HG03139 (cell line): ENCODE measurements around the gene KRTAP5-5.
"Not testable (repeated sequence)": the region's sequence is repeated elsewhere in the genome, so short reads cannot be mapped to it uniquely, and the experiment has no call there.

ENCODE experiments used
- ATAC-seq: cut with Tn5 transposase; IDR thresholded peaks from one replicate; pipeline ENCODE4 v1.9.1; 2021; ENCODE audit not compliant: unreplicated experiment

Gene KRTAP5-5, protein sequence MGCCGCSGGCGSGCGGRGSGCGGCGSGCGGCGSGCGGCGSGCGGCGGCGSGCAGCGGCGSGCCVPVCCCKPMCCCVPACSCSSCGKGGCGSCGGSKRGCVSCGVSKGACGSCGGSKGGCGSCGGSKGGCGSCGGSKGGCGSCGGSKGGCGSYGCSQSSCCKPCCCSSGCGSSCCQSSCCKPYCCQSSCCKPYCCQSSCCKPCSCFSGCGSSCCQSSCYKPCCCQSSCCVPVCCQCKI

DNA sequence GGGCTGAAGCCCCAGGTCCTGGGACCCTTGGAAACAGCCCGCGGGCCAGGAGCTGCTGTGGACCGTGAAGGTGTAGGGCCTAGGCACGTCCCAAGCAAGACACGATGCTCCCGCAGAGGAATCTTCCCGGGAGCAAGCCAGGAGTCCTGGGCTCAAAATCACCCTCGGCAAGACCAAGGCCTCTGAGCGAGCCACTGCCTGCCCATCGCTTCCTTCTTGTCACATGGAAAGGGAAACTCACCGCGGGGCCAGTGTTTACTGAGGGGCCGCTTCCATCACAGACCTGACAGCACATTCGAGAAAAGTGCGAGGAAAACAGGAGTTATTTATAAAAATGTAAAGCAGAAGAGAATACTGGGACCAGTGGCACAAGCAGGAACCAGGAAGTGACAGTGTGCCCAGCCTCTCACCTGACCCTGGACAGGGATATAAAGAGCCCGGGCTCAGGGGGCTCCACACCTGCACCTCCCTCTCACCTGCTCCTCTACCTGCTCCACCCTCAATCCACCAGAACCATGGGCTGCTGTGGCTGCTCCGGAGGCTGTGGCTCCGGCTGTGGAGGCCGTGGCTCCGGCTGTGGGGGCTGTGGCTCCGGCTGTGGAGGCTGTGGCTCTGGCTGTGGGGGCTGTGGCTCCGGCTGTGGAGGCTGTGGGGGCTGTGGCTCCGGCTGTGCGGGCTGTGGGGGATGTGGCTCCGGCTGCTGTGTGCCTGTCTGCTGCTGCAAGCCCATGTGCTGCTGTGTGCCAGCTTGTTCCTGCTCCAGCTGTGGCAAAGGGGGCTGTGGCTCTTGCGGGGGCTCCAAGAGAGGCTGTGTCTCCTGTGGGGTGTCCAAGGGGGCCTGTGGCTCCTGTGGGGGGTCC is at the start of gene KRTAP5-5:
TSS of gene KRTAP5-5 (plus strand) at position 450 of the 860 bp plus-strand sequence. CDS start at position 516, 66 bp downstream.
- no peak for ATAC-seq

DNA sequence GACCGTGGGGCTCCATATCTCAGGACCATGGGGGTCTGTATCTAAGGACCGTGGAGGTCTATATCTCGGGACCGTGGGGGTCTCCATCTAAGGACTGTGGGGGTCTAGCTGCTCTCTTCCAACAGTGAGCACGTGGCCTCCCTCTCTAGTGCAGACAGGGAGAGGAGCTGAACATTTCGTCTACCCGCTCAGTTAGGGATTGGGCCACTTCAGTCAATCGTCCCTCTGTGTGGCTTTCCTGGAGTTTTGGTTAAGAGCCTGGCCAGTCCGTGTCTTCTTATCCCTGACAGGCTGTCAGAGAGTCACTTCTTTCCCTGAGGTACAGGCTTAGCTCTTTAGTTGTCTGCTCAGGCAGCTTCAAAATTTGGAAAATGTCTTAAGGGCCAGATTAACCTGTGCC is 47.6 kb upstream of the KRTAP5-5 start:
- no peak for ATAC-seq

DNA sequence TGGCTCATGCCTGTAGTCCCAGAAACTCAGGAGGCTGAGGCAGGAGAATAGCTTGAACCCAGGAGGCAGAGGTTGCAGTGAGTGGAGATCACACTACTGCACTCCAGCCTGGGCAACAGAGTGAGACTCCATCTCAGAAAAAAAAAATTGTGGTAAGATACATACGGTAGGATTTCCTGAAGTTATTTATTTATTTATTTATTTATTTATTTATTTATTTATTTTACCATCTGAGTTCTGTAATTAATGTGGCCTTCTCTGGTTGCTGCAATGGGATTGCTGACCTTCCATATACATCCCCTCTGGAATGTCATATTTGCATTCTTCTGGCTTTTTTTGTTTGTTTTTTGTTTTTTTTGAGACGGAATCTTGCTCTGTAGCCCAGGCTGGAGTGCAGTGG is 46.7 kb upstream of the KRTAP5-5 start:
- ATAC-seq: not testable (repeated sequence)

DNA sequence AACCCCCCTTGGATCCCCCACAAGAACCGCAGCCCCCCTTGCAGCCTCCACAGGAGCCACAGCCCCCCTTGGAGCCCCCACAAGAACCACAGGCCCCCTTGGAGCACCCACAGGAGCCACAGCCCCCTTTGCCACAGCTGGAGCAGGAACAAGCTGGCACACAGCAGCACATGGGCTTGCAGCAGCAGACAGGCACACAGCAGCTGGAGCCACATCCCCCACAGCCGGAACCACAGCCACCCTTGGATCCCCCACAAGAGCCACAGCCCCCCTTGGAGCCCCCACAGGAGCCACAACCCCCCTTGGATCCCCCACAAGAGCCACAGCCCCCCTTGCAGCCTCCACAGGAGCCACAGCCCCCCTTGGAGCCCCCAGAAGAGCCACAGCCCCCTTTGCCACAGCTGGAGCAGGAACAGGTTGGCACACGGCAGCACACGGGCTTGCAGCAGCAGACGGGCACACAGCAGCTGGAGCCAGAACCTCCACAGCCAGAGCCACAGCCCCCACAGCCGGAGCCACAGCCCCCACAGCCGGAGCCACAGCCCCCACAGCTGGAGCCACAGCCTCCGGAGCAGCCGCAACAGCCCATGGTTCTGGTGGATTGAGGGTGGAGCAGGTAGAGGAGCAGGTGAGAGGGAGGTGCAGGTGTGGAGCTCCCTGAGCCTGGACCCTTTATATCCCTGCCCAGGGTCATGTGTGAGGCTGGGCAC is 44.8 kb upstream of the KRTAP5-5 start, which contains the start of gene KRTAP5-1:
TSS of gene KRTAP5-1 (minus strand) at position 623 of the 710 bp plus-strand sequence. CDS start at position 589, 34 bp downstream.
- not testable (repeated sequence) for ATAC-seq

DNA sequence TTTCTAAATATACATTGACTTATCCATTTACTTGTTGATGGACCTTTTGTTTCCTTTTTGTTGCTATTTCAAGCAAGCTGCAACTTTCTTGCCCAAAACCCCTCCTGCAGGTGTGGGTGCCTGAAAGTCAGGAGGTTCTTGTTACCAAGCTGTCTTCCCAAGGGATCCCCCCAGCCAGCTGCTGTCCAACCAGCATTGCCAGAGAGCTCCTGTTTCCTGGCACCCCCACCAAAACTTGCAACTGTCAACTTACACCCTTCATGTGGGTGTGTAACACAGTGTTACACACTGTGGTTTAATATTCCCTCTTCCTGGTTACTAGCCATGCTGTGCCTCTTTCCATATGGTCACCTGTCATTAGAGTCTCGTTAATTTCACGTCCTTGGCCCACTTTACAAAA is 42.9 kb upstream of the KRTAP5-5 start:
- ATAC-seq: no peak

DNA sequence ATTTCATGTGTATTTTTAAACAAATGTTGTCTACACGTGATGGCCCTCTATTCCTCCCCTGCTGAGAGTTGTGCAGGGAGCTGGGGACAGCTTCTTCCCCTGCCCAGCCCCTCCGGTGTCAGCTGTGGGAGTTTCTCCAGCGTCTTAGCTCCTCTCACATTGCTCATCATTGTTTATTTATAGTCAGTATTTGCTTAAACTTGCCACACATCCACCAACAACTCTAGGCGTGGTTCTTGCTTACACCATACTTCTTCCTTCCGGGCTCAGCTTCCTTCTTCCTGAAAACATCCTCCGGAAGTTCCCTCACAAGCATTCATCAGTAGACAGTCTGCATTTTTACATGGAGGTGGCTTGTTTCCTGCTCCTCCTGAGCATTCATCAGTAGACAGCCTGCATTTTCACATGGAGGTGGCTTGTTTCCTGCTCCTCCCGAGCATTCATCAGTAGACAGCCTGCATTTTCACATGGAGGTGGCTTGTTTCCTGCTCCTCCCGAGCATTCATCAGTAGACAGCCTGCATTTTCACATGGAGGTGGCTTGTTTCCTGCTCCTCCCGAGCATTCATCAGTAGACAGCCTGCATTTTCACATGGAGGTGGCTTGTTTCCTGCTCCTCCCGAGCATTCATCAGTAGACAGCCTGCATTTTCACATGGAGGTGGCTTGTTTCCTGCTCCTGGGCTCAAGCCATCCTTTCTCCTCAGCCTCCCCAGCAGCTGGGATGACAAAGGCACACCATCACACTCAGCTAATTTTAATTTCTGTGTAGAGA is 40.2 kb upstream of the KRTAP5-5 start:
- not testable (repeated sequence) for ATAC-seq

DNA sequence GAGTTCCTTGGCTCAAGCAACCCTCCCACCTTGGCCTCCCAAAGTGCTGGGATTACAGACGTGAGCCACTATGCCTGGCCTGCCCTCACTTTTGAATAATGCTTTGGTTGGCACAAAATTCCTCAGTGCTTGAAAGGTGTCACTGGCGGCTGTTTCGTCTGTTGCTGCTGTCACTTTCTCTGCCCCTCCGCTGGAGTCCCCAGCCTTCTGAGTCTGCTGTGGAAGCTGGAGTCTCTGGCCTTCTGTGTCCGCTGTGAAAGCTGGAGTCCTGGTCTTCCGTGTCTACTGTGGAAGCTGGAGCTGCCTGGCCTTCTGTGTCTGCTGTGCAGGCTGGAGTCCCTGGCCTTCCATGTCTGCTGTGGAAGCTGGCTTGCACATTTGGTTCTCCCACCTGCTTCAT is 39.6 kb upstream of the KRTAP5-5 start:
- no peak for ATAC-seq

DNA sequence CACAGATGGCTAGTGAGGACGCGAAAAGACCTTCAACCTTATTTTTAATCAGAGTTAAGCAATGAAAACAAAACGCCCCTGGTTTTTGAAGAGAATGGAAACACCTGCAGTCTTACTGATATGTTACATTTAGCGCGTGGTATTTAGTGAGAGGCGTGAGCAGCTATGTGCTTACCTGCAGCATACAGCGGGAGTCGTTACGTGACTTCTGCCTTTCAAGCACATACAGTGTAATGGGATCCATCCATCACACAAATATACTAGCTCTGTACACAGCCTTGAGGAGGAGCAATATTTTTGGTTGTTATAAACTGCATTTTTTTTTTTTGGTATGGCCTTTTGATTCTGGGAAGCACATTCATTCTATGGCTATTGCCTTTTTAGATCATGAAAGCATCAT is 36.9 kb upstream of the KRTAP5-5 start:
- ATAC-seq: no peak

DNA sequence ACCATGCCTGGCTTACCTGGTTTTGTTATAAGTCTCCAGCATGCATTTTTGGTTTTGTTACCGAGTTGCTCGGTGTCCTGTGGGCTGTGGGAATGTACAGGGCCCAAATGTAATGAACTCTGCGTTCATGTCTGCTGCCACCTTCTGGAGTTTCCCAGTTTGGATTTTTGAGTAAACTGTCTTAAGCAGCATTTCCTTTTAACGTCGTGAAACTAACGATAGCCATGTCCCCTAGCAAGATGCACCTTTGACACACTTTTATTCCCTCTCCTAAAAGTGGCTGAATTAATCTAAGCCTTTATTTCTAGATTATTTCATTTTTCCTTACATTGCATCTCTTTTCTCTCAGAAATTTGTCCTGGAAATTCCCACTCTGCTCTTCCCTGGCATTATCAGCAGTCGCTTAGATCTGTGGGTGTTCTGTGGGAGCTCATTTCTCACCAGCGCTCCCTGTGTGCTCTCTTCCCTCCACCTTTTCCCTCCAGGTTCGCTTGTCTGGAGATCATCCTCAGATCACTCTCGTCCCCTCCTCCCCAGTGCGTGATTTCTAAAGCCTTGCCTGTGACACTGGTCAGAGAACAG is 33.5 kb upstream of the KRTAP5-5 start:
- ATAC-seq: not testable (repeated sequence)

DNA sequence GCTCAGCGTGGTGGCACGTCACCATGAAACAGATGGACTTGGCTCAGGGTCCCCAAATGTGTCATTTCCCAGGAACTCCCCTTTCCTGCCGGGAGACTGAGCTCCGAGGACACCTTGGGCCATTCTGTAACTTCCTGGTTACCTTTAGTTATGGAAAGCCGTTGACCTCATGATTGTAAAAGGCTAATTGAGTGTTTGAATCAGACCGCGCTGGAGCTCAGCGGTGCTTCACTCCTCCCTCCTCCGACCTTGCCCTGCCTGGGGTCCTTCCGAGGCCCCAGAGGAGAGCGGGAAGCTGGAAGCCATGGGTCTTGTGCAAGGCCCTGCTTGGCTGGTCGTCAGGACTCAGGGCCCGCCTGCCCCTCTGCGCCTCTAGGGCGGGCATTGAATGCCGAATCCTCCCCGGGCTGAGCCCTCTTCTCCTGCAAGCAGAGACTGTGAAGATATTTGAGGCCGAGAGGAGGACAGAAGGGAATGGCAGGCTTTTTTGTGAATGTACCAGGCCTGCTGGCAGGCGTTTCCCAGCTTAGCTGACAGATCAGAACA is 32.9 kb upstream of the KRTAP5-5 start:
- not testable (repeated sequence) for ATAC-seq

DNA sequence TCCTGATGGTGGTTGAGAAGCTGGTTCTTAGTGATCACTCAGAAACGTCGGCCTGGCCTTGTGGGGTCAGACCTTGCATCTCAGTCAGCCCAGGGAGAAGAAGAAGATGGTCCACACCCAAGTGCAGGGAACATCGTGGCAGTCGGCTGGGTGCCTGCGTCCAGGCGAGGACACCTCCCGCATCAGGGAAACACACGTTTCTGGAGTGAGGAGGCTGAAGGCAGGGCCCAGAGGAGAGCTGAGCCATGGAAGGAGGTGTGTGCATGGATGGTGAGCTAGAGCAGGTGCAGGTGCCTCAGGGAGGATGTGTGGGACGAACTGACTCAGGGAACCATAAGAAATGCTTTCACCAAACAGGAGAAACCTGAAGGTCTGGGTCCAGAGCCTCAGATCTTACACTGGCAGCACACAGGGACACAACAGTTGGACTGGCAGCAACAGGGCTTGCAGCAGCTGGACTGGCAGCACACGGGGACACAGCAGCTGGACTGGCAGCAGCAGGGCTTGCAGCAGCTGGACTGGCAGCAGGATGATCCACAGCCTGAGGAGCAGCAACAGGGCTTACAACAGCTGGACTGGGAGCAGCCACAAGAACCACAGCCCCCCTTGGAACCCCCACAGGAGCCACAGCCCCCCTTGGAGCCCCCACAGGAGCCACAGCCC is 32.1 kb upstream of the KRTAP5-5 start:
- ATAC-seq: no peak

DNA sequence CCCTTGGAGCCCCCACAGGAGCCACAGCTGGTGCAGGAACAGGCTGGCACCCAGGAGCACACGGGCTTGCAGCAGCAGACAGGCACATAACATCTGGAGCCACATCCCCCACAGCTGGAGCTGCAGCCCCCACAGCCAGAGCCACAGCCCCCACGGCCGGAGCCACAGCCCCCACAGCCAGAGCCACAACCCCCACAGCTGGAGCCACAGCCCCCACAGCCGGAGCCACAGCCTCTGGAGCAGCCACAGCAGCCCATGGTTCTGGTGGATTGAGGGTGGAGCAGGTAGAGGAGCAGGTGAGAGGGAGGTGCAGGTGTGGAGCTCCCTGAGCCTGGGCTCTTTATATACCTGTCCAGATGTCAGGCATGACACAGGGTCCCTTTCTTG is 31.6 kb upstream of the KRTAP5-5 start, which contains the start of gene KRTAP5-2:
TSS of gene KRTAP5-2 (minus strand) at position 301 of the 387 bp plus-strand sequence. CDS start at position 257, 44 bp downstream.
- no peak for ATAC-seq

DNA sequence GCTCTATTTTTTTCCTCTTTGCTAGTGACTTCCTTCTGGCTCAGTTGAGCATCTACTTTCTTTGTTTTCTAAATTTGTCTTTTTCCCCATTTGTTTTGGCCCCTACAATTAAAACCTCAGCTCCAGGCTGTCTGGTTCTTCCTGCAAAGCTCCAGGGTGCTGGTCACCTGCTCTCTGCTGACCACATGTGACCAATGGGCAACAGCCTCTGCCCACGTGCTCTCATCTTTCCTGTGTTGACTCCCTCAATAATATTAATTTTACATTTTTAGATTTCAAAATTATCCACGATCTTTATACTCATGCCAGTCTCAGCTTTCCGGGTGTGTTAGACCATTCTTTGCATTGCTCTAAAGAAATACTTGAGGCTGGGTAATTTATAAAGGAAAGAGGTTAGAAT is 31.2 kb upstream of the KRTAP5-5 start:
- not testable (repeated sequence) for ATAC-seq

DNA sequence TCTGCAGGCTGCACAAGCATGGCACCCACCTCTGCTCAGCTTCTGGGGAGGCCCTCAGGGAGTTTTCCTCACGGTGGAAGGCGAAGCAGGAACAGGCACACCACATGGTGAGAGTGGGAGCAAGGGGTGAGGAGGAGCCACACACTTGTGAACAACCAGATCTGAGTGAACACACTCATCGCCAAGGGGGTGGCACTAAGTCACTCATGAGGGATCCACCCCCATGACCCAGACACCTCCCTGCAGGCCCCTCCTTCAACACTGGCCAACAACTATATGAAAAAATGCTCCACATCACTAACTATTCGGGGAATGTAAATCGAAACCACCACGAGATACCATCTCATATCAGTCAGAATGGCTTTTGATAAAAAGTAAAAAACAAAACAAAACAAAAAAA is 30.8 kb upstream of the KRTAP5-5 start:
- ATAC-seq: no peak

DNA sequence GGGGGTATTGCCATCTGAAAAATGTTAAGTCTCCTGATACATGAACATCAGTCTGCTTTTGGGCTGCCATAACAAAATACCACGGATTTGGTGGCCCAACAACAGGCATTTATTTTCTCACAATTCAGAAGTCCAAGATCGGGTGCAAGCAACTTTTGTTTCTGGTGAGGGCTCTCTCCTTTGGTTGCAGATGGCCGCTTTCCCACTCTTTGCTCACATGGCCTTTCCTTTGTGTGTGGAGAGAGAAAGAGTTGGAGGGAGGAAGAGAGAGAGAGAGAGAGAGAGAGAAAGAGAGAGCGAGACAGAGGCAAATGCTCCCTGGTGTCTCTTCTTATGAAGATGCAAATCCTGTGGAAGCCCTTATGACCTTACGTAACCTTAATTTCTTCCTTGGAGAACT is 28.9 kb upstream of the KRTAP5-5 start:
- no peak for ATAC-seq

DNA sequence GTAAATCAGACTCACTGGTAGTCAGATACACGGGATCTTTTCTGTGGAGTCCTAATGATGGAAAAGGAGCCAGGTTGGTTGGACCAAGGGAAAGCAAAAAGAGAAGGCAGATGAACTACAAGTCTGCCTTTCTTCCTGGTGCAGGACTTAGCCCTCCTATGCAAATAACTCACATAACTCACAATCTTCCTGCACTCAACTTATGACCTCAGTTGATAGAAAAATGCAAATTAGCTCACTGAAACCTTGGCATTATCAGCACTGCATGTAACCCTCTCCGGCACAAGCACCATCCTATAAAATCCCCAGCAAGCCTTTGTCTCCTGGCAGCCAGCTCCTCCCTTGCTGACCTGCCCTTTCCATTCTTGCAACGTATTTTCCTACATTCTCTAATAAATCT is 27.9 kb upstream of the KRTAP5-5 start:
- ATAC-seq: not testable (repeated sequence)

DNA sequence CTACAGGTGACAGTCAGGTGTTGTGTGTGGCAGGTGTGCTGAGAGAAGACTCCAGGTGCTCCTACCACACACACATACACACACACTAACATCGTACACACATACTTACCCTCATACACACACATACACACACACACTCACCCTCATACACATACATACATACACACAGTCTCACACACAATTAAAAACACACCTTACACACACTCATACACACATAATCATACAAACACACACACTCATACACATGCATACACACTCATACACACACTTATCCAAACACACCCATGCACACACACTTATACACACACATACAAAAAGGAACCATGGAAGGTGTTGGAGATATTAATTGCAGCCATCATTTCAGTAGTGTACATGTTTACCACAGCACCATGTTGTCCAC is 25.9 kb upstream of the KRTAP5-5 start:
- no peak for ATAC-seq

DNA sequence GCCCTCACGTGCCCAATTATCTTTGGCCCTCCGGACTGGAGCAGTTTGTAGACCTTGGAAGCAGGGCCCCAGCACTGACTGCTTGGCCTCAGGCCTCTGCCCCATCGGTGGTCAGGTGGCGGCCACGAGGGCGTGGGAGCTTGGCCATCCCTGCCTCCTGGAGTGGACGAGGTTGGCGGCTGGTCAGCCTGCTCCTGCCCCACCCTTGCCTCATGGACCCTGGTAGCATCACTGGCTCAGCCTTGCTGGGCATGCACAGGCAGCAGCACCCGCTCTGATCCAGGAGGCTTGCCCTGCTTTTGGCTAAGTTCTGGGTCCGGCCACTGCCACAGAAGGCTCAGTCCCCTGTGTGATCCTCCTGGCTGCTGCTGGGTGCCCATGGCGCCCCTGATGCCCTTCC is 25.4 kb upstream of the KRTAP5-5 start:
- ATAC-seq: no peak

DNA sequence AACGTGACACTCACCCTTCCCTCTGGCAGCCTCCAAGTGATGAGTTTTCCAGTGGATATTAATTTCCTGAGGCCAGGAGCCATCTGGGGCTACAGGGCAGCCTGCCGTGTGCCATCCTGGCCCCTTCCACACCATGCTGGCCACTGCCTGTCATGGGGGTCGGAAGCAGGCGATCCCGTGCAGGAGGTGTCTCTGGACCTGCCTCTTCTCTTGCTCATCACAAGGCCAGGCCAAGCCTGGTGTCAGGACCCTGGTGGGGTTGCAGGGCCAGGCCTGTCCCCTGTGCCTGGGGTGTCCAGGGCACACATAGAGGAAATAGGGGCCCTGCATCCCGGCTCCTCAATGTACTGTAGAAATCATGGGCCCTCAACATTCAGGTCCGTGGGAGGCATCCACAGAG is 24.9 kb upstream of the KRTAP5-5 start:
- ATAC-seq: no peak
